Measurements from ENCODE around the gene TMA7B. TPM values are rescaled to one million over a fixed set of nuclear protein-coding genes. Genes with fewer than 3 reads are reported as not detected.

The TMA7B gene
- total and polyA plus RNA-seq, 10 donors = 0.29 to 4.2 (median 2.5) TPM

DNA sequence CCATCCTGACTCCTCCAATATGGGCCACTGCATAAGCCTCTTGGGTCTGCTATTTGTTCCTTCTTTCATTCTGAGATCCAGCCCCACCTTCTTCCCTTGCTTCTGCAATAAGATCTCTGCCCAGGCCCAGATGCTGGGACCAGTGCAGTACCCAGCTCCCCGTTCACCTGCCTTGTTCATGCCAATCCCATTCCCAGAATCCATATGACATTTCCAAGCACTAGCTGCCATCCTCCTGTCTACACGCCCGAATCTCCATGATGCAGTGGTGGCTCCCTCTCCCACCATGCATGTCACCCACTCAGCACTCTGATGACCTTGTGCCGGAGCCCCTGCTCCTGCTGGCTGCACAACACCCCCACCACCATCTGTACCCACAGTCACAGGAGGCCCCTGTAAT is 23.1 kb downstream of the TMA7B start:
- no peaks in the 10 kb centered on the region for H3K9me3 ChIP-seq
- no peaks in the 10 kb centered on the region for H3K36me3 ChIP-seq
- TF ChIP-seq CTCF (IDR thresholded peaks at IDR 0.05 in 8 of 11, conservative IDR thresholded peaks at IDR 0.05 in 3 of 11) (no peak), POLR2A (IDR thresholded peaks at IDR 0.05) (no peak)
- 89 to 99% (median 93%) methylated on average over 4 of the region's 4 CpGs for WGBS, 5 donors
- H3K27me3 ChIP-seq (replicated peaks in 1 of 7) = peaks cover 0 to 4% (median 0%) of the 10 kb centered on the region in 7 donors
- no peak overlapping the region for H3K27ac ChIP-seq
- H3K4me1 ChIP-seq = no peaks in the 10 kb centered on the region
- intact Hi-C loops (cut with DNase I; ENCODE audit: low total_unique reads) = no loop called here
- DNase-seq = no peak
- no peak overlapping the region for H3K4me3 ChIP-seq

GRCh38 chr22:39984006-39984405 is 23.8 kb downstream of the TMA7B start:
- no peaks in the 10 kb centered on the region for H3K9me3 ChIP-seq
- WGBS, 5 donors = 75 to 89% (median 81%) methylated on average over 2 of the region's 2 CpGs
- no peak overlapping the region for H3K27ac ChIP-seq
- H3K27me3 ChIP-seq (replicated peaks in 1 of 7) = peaks cover 0 to 4% (median 0%) of the 10 kb centered on the region in 7 donors
- DNase-seq = no peak
- H3K36me3 ChIP-seq = no peaks in the 10 kb centered on the region
- H3K4me3 ChIP-seq = no peak overlapping the region
- intact Hi-C loops (cut with DNase I; ENCODE audit: low total_unique reads) = no loop called here
- H3K4me1 ChIP-seq = no peaks in the 10 kb centered on the region
- TF ChIP-seq POLR2A (IDR thresholded peaks at IDR 0.05) = no peak
- TF ChIP-seq POLR2AphosphoS5 (IDR thresholded peaks at IDR 0.05) = no peak
- no peak for TF ChIP-seq CTCF (IDR thresholded peaks at IDR 0.05 in 8 of 11, conservative IDR thresholded peaks at IDR 0.05 in 3 of 11)

GRCh38 chr22:39984746-39985145 is 24.5 kb downstream of the TMA7B start:
- WGBS, 5 donors = 81 to 95% (median 88%) methylated on average over 2 of the region's 2 CpGs
- H3K27me3 ChIP-seq (replicated peaks in 1 of 7) = peaks cover 0 to 12% (median 0%) of the 10 kb centered on the region in 7 donors
- no peak overlapping the region for H3K4me3 ChIP-seq
- intact Hi-C loops (cut with DNase I; ENCODE audit: low total_unique reads) = no loop called here
- DNase-seq = no peak
- no peak for TF ChIP-seq POLR2AphosphoS5 (IDR thresholded peaks at IDR 0.05)
- TF ChIP-seq POLR2A (IDR thresholded peaks at IDR 0.05) = no peak
- TF ChIP-seq CTCF (IDR thresholded peaks at IDR 0.05 in 8 of 11, conservative IDR thresholded peaks at IDR 0.05 in 3 of 11) = no peak
- no peaks in the 10 kb centered on the region for H3K36me3 ChIP-seq
- no peaks in the 10 kb centered on the region for H3K4me1 ChIP-seq
- H3K27ac ChIP-seq = no peak overlapping the region
- H3K9me3 ChIP-seq = no peaks in the 10 kb centered on the region

DNA sequence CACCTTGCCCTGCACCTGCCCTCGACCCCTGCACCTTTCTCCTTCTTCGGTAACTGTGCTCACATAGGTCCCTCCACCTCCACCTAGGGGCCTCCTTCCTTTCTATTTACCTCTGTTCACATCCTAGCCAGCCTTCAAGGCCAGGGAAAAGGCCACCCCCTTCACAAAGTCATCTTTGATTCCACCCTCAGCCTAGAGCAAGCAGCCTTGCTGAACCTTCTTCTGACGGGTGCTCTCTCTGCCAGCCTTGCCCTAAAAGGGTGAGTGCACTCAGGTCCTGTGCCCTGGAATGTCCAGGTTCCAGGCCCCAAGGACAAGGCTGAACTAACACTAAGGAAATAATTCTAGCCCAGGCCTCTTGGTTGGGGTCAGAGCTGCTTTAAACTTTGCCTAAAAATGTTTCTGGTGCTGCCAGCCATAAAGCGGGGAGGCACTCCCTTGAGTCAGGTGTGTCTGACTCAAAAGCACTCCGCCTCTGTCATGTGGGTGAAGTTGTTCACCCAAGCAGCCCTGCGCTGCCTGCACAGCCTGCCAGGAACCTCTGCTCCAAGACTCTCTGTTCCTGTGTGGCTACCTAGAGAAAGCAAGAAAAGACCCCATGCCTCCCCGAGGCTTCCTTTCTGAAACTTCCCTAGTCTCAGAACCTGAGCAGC is 25.3 kb downstream of the TMA7B start:
- DNase-seq = no peak
- Histone ChIP-seq H3K36me3 (no peaks in the 10 kb centered on the region), H3K4me1 (no peaks in the 10 kb centered on the region), H3K27ac (no peak overlapping the region), H3K4me3 (no peak overlapping the region), H3K9me3 (no peaks in the 10 kb centered on the region), H3K27me3 (replicated peaks in 1 of 7) (peaks cover 0 to 16% (median 0%) of the 10 kb centered on the region in 7 donors)
- WGBS, 5 donors = 79 to 83% (median 80%) methylated on average over 7 of the region's 7 CpGs
- intact Hi-C loops (cut with DNase I; ENCODE audit: low total_unique reads) = no loop called here
- no peak for TF ChIP-seq POLR2A (IDR thresholded peaks at IDR 0.05)
- TF ChIP-seq POLR2AphosphoS5 (IDR thresholded peaks at IDR 0.05) = no peak
- TF ChIP-seq CTCF (IDR thresholded peaks at IDR 0.05 in 8 of 11, conservative IDR thresholded peaks at IDR 0.05 in 3 of 11) = no peak
